Uterus (tissue), 2 donors: ENCODE measurements around the gene SLC4A11.

Experiments
- CTCF ChIP-seq, 4 experiments: fragments of 200-600 bp in 2 of 4; fragments of 450-650 bp in 2 of 4; sonication (generic) in 2 of 4; IDR thresholded peaks; one replicate each; pipeline ENCODE4 v1.5.1; 2016 to 2019; ENCODE audit warnings: antibody characterized with exemption in 4 of 4, mild to moderate bottlenecking in 2 of 4, moderate library complexity in 1 of 4
- POLR2A ChIP-seq, 2 donors: fragments of 450-650 bp; IDR thresholded peaks; one replicate each; pipeline ENCODE4 v1.6.1; 2016; ENCODE audit warnings: antibody characterized with exemption in 2 of 2, mild to moderate bottlenecking in 1 of 2, moderate library complexity in 1 of 2

DNA sequence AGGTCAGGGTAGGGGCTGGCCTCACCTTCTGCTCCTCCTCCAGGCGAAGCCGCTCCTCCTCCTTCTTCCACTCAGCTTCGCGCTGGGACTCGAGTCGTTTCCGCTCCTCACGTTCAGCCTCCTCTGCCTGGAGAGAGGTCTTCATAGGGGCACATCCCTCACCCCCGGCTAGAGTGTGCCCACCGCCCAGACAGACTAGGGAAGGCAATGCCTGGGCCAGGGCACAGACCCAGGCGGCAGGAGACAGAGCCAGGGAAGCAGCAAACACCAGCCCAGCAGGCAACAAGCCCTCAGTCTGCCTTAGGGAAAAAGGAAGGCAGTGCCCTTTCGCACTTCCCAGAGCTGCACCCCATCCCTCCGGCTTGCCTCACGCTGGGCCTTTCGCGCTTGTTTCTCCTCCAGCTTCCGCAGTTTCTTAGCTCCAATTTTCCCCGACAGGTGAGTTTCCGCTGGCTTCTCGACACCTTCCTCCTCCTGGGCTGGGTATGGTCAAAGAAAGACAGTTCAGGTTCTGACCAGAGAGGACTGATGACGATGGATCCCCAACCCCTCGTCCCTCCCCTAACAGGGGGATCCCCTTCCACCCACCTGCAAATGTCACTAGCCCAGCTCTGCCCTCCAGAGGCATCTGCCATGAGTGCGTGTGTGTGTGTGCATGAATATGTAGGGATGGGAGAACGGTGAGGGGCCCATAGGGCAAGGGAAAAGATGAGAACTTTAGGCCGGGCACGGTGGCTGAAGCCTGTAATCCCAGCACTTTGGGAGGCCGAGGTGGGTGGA lies 38.8 kb downstream of the SLC4A11 start:
- no peak for TF ChIP-seq POLR2A (IDR thresholded peaks at IDR 0.05)
- TF ChIP-seq CTCF (IDR thresholded peaks at IDR 0.05), result no peak
